A549 treated with AZD2906 at 1 μM for 4 hours (cell line): ENCODE measurements around the gene FAM47A. TPM values are rescaled to one million over a fixed set of nuclear protein-coding genes. Genes with fewer than 3 reads are reported as not detected.

Source experiments
- total RNA-seq: library from RNA; stranded (reverse); fragments of 200-300 nt; extraction: Qiagen RNA extraction; gene quantifications from 5 replicates; pipeline ENCODE4 v1.2.3, GENCODE V29; 2022

The FAM47A gene
- total RNA-seq: not detected in 5 replicates

GRCh38 chrX:34132028-34132427 lies at the start of gene FAM47A:
TSS of gene FAM47A (minus strand) at chrX:34132314. CDS start at chrX:34132278, 36 bp downstream.

